Right ventricle myocardium superior (tissue), 1 donor: ENCODE measurements around the gene NRCAM. TPM values are rescaled to one million over a fixed set of nuclear protein-coding genes. Genes with fewer than 3 reads are reported as not detected.

ENCODE experiments used
- ATAC-seq: fragments of 200-7000 bp; cut with Tn5 transposase; one replicate; pipeline ENCODE4 v1.9.1; 2020; ENCODE audit warnings: mild to moderate bottlenecking; ENCODE audit not compliant: poor library complexity
- DNase-seq: peaks from one replicate; pipeline ENCODE4 v3.0.0-alpha.2; 2020
- intact Hi-C: fragments of 100-400 bp; cut with DNase I; formaldehyde crosslinking; loops from one replicate; pipeline ENCODE4 v1.11.2; 2022
- total RNA-seq: library from RNA; stranded (reverse); fragmentation: NEBNext Ultra II Directional; extraction: Animal tissue kit (Norgen Biotek cat#: 25700); gene quantifications from one replicate; pipeline ENCODE4 v1.2.1, GENCODE V29; 2021
- donor health status: DM: no; HTN: yes; CAD: no; lungs with severe emphysema.

NRCAM gene
- total RNA-seq, 1 donor from 2014 or later, result 0.27 TPM

DNA sequence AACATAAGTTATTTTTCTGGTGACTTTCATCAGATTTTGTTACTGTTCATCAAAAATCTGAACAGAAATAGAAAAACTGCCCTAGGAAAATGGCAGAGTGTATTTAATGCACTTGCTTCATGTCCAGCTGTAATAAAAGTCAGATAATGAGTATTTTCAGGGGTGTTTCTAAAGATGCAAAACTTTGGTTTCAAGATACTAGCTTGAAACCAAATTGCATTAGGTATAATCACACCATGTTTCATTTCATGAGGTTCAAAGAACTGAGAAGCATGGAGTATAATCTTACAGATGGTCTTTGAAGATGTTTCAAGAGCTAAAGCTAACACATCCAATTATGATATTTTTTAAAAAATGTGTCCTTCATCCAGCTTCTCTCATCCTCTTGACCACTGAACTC, 128.9 kb downstream of the NRCAM start:
- no peak for DNase-seq
- intact Hi-C loops, result no loop called here
- no peak for ATAC-seq

DNA sequence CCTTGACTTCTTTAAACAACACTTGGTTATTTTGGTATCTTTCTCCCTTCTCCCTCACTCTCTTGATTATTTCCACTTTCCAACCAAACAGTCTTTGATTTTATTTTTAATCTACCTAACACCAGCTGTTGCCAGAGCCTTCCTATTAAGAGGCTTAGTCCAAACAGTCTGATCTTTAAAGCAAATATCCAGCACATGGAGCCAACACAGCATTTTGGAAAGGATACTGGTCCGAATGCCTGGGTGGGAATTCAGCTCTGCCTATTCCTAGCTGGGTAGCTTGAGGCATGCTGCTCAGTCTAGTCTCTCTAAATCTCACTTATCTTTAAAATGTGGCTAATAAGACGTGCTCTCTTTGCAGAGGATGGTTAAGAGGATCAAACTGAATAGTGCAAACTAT, 129.3 kb downstream of the NRCAM start:
- intact Hi-C loops, result no loop called here
- no peak for ATAC-seq
- DNase-seq, result no peak

DNA sequence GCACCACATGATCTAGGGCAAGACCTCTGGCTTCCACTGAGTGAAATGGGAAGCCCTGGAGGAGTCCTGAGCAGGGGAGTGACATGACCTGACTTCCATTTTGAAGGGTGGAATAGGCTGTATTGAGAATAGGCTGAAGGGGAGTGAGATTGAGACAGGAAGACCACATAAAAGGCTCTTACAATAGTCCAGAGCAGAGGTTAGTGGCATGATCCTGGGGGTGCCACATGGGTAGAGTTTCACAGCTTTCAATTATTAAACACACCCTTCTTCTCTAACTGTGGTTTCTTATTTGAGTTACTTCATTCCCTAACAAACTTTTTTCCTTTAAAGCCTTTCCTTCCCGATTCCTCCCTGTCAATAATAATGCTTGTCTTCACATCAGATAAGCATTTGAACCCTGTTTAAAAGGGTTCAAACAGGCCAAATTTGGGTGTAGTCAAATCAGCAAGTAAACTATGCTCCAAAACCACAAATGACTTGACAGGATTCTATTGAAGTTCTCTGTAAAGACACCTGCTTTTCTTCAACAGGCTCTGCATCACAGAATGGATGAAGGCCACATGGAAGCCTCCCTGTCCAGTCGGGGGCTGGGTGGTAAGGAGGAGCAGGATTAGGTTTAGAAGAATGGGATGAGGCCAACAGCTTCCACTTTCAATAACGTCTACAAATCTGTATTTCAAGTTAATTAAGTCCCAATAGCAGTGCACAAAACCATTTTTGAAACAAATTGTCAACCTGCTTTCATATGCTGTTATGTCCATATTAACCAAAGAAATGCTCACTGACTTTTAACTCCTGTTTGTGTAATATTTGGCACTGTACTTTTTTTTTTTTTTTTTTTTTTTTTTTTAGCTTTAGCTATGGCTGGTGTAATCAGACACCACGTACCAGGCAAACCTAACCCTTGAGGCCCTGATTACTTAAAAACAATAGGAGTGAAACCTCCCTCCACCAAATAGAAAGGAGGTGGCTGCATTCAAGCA, 131.9 kb downstream of the NRCAM start:
- ATAC-seq (no peak), DNase-seq (no peak)
- intact Hi-C loops, result no loop called here

DNA sequence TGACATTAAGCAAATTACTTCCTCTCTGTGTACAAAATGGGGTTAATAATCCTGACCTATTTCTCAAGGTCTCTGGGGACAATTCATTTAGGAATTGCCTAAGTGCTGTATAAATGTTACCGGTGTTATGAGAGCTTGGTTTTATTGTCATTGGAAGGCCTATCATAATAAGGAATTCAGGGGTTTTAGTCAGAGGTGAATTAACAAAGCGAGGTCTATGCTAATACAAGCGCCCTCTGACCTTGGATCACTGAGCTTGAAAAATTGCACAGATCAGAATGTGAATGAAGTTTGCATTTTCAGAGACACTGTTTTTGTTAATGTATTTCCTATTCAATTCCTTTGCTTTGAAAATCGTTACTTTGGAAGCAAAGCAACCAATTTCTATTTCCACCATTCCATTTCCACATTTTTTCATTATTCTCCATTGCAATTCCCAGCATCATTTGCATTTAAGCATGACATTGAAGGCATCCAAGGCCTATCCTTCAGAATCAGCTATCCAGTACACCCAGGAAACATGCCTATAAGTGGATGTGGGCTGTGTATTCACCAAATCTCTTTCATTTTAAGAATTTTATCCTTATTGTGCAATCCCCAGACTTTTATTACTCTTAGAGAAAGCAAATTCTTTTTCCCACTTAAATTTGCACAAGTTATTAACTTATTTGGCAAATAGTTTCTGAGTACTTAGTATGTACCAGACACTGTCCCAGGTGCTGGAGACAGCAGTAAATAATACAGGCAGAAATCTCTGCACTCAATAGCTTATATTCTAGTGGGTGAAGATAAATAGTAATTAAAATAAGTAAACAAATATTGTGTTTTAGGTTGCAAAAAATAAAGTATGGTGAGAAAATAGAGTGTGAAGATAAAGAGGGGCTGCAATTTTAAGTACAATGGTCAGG, 133.1 kb downstream of the NRCAM start:
- DNase-seq (no peak), ATAC-seq (no peak)
- intact Hi-C loops, result no loop called here

DNA sequence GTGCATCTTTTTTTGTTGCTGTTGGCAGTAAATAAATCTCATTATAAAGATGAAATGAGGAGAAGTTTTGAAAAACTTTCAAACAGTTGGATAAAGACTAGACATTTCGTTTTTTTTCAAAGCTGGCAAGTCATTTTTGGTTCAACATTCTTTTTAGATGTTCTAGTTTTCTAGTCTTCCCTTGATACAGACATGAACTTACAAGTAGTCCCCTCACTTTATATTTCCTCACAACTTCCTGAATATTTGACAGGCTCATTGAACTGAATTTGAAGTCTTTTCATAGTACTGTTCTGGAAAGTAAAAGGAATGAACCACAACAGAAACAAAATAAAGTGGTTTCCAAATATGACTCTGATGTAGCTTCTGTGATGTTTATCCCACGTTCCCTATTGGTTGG, 134.2 kb downstream of the NRCAM start:
- intact Hi-C loops, result no loop called here
- DNase-seq (no peak), ATAC-seq (no peak)

DNA sequence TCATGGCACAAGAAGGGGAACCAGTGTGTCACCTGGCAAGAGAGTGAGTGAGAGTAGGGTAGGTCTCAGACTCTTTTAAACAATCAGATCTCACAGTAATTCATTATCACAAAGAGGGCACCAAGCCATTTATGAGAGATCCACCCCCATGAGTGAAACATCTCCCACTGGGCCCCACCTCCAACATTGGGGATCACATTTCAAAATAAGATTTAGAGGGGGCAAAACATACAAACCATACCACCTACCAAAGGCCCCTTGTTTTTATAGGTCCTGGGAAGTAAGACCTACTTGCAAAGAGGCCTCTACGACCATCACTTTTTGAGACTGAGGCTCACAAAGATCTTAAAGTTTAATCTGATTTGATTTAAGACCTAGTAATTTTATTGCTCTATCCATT, 134.9 kb downstream of the NRCAM start:
- ATAC-seq (no peak), DNase-seq (no peak)
- intact Hi-C loops, result no loop called here

DNA sequence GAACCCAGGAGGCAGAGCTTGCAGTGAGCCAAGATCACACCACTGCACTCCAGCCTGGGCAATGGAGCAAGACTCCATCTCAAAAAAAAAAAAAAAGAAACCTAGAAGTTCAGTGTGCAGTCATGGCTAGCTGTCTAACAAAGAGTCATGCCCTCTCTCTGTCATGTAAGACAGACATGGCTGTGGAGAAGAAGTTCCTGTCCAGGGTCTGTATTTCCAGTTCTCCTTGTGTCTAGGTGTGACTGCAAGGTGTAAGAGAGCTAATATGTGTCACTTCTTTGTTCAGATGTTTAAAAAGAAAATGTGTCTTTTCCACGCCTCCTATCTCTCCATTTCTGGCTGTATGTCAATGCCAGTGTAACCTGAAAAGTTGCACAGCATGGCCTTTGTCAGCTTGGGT, 139.5 kb downstream of the NRCAM start:
- DNase-seq (no peak), ATAC-seq (no peak)
- intact Hi-C loops, result no loop called here

DNA sequence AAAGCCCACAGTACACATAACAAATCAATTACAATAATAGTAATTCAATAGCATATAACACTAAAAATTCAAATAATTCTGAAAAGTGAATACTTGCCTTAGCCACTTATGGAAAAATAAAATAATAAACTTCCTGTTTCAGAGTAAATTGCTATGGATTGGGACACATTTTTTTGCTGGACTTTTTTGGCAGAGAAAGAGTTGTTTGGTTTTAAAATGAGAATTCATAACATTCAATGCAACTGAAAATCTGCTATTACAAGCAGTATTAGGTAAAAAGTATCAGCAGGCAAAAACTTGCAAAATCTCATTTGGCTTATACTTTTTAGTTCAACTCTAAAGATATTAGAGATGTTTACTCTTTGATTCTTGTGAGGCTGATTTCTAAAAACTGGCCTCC, 141.7 kb downstream of the NRCAM start:
- ATAC-seq (no peak), DNase-seq (no peak)
- intact Hi-C loops, result no loop called here

DNA sequence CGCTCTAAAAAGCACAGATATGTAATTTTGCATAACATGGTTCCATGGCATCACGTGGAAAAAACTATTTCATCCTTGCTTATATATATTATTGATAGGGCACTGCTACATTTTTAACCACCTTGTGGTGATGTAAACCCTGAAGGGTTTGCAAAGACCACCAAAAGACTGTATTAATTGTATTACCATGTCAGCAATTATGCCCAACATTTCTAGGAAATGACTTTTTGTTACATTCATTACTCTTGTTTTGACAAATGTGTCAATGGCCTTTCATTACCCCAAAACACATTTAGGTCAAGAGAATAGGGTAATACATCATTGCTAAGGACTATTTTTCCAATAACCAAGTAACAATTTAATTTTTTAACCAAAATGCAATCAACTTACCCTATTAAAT, 142.2 kb downstream of the NRCAM start:
- DNase-seq (no peak), ATAC-seq (no peak)
- intact Hi-C loops, result no loop called here

DNA sequence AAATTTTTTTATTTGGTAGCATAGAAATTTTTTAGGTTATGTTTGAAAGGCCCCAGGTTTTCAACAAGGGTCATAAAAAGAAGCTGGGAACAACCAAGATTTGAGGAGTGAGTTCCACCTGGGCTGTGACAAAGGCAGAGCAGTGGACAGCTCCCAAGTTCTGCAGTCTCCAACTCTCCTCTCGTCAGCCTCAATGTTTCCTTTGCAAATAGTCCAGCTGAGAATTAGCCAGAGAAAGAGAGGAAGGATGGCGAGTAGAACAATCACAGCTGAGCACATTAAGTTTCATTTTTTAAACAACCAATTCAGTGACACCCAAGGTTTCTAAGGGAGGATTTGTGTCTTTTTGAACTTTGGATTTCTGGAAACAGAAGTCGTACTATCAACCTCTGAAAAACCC, 143.2 kb downstream of the NRCAM start:
- ATAC-seq (no peak), DNase-seq (no peak)
- intact Hi-C loops, result no loop called here

DNA sequence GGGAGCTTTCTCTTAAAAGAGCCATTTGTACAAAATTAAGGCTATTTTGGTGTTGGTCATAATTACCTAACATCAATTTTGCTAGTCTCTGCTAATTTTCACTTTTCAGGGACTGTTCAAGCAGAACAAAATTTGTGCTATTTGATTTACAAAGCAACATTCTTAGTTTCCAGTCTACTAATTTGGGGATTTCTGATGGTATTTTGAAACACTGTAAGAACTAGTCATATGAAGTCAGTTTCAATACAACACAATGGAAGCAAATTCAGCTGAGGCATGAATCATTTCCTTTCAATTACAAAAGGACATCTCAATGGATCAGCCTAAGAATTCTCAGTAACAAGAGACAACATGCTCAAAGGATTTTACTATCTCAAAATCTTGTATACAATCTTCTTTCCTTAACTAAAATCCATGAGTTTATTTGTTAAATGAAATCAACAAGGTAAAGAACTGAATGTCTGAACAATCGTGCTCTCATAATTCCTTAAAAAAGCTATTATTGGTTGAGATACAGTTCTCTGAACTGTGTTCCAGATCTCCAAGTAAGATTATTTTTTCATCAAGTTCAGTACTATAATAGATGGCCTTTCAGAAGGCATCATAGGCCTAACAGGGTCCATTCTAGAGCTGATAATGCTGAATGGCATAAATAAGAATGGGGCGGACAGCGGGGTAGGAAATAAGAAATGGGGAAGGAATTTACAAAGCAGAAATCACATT, 144.6 kb downstream of the NRCAM start:
- no peak for ATAC-seq
- no peak for DNase-seq
- intact Hi-C loops, result no loop called here

DNA sequence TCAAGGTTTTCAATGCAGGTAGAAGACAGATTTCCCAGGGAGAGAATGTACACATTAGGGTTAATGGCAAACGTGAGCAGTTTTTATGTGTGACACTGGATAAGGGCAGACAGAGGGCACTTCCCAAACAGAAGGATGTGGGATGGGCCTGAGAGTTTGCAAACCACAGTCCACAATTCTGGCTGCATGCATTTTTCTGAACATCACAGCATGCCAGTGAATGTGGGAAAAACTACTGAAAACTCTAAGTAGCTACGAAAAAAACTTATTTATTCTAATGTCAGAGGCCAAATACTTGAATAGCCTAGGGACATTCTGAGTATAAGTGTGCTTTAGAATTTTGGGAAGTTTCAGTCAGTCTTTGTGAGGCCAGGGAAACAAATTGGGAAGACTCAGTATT, 145.9 kb downstream of the NRCAM start:
- DNase-seq, result no peak
- intact Hi-C loops, result no loop called here

DNA sequence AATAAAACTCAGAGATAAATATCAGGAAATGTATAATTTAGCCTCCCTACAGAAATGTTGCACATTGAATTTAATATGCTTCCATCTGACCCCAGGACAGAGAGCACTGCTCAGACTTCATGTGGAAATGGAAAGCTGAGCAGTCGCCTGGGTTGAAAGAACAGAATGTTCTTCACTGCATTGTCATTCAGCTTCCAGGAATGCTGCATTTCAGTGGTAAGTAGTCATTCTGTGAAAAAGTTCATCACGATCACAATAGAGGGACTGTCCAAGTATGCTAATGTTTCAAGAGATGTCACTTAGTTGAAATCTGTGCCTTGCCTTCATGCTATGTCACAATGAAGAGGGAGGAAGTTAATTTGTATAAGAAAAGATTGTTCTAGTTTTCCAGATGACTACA, 147.3 kb downstream of the NRCAM start:
- ATAC-seq (no peak), DNase-seq (no peak)
- intact Hi-C loops, result no loop called here

More for the DNA sequence above, 145.9 kb downstream of the NRCAM start:
- no peak for ATAC-seq

DNA sequence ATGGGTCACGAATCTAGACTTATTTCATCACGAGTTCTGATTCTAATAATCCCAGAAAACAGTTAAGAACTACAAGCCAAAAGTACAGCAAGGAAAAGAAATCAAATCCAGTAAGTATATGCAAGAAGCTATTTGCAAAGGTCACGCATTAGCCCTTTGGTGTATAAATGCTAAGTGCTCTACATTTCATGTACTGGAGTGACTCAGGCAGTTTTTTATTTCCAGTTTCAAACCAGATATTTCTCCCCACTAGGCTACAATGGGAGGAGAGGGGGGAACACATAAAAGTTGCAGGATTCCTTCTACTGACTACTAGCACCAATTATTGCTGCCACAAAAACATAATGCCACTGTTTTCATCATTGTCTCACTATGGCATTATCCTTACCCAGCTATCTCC, 148.0 kb downstream of the NRCAM start:
- intact Hi-C loops, result no loop called here

DNA sequence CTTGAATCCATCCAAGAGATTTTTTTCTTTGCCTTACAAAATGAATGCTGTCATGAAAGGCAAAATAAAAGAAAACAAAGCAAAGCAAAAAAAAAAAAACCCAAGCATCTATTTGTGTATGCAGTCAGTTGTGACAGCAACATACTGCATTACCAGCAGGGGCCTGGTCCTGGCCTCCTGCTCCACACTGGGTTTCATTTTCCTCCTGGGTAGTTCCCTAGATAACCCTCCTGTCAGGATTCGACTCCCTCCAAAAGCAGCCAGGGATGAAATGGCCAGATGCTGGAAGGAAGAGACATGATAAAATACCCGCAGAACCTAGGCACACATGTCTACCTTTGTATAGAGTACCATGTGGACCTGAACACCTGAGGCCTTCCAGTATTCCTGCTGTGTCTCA, 148.6 kb downstream of the NRCAM start:
- intact Hi-C loops, result no loop called here
- ATAC-seq, result no peak
- no peak for DNase-seq

More for the DNA sequence above, 148.0 kb downstream of the NRCAM start:
- DNase-seq (no peak), ATAC-seq (no peak)

DNA sequence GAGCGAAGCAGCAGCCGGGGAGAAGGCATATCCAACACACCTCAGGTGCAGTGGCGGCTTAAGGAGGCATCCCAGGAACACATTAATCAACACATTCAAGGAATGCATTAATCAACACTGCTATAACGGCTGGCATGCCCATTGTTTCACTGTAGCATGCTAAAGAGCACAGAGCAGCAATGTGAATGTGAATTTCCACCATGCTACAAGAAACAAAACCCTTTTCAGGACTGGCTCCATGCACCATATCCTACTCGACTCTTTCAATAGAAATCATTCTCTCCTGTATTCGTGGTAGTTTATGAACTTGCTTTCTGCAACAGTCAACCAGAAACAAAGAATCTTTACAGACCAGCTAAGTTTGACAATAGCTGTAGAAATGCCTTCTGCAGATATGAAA, 149.0 kb downstream of the NRCAM start:
- DNase-seq (no peak), ATAC-seq (no peak)
- intact Hi-C loops, result no loop called here

DNA sequence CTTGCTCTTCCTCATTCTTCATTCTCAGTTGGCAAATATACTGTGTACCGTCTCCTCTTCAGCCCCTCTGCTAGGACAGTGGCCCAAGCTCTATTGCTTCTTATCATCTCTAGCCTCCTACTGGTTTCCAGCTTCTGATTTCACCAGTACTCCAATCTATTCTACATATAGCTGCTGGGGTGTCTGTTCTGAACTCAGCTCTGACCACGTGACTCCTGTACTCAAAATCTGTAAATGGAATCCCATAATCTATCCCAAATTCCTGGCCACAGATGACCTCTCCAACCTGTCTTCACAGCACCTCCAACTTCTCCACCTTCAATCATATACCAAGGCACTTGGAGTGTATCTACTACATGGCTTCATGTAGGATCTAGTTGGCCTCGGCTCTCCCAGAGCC, 152.9 kb downstream of the NRCAM start:
- ATAC-seq, result no peak
- intact Hi-C loops, result no loop called here

DNA sequence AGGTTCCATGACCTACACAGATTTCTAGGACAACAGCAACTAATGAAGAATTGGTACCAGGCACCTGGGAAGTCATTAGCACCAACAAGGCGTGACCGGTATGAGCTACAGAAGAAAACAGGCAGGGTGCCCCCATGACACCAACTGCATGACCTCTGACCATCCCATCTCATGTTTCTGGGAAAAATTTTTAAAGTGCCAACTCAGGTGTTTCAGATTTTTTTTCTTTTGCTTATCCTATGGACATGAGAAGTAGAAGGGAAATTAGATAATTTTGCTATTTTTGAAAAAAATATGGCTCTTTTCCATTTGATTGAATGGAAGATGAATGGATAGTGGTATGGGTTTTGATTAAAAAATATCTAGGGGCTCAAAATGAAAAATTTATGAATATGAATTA, 154.8 kb downstream of the NRCAM start:
- DNase-seq (no peak), ATAC-seq (no peak)
- intact Hi-C loops, result no loop called here

More for the DNA sequence above, 152.9 kb downstream of the NRCAM start:
- DNase-seq, result no peak
